H9 (cell line): ENCODE measurements around the gene UBFD1. TPM values are rescaled to one million over a fixed set of nuclear protein-coding genes. Genes with fewer than 3 reads are reported as not detected.

Experiments used
- DNase-seq: peaks from one replicate; pipeline ENCODE4 v3.0.0-alpha.2; 2017
- H2AFZ ChIP-seq: one replicate; pipeline ENCODE4 v1.6.1; 2013; ENCODE audit warnings: mild to moderate bottlenecking, low read length, control low read depth, moderate library complexity
- H2AK5ac ChIP-seq: 2 replicates; pipeline ENCODE4 v1.6.1; 2013; ENCODE audit warnings: low read length, control low read depth, mixed read lengths; ENCODE audit not compliant: insufficient read length
- H2BK120ac ChIP-seq: one replicate; pipeline ENCODE4 v1.6.1; 2013; ENCODE audit warnings: low read depth, mild to moderate bottlenecking, low read length, control low read depth, inconsistent platforms; ENCODE audit not compliant: poor library complexity, severe bottlenecking
- H2BK12ac ChIP-seq: 2 replicates; pipeline ENCODE4 v1.6.1; 2013; ENCODE audit warnings: low read length, control low read depth, mixed read lengths, low read depth; ENCODE audit not compliant: insufficient read length
- H2BK15ac ChIP-seq: 2 replicates; pipeline ENCODE4 v1.6.1; 2013; ENCODE audit warnings: low read depth, low read length, control low read depth
- H2BK20ac ChIP-seq: one replicate; pipeline ENCODE4 v1.6.1; 2013; ENCODE audit warnings: low read depth, mild to moderate bottlenecking, low read length, control low read depth, inconsistent platforms; ENCODE audit not compliant: poor library complexity, severe bottlenecking
- H2BK5ac ChIP-seq: 2 replicates; pipeline ENCODE4 v1.6.1; 2013; ENCODE audit warnings: low read length, control low read depth, mixed read lengths; ENCODE audit not compliant: insufficient read length
- H3K14ac ChIP-seq: 2 replicates; pipeline ENCODE4 v1.6.1; 2013; ENCODE audit warnings: low read length, control low read depth; ENCODE audit not compliant: insufficient read depth
- H3K18ac ChIP-seq: 2 replicates; pipeline ENCODE4 v1.6.1; 2013; ENCODE audit warnings: low read depth, mild to moderate bottlenecking, mixed read lengths, low read length, control low read depth; ENCODE audit not compliant: insufficient read length
- H3K23ac ChIP-seq: 2 replicates; pipeline ENCODE4 v1.6.1; 2013; ENCODE audit warnings: low read length, control low read depth, mixed read lengths, low read depth; ENCODE audit not compliant: insufficient read length
- H3K23me2 ChIP-seq: 2 replicates; pipeline ENCODE4 v1.6.1; 2013; ENCODE audit warnings: low read depth, mild to moderate bottlenecking, mixed read lengths, low read length, control low read depth; ENCODE audit not compliant: insufficient read length, poor library complexity, severe bottlenecking
- H3K27ac ChIP-seq: 2 replicates; pipeline ENCODE4 v1.5.1; 2013; ENCODE audit warnings: low read length, control low read depth, mixed read lengths, low read depth; ENCODE audit not compliant: insufficient read length
- H3K27me3 ChIP-seq: 2 replicates; pipeline ENCODE4 v1.6.1; 2013; ENCODE audit warnings: low read length, control low read depth, inconsistent platforms; ENCODE audit not compliant: insufficient read depth
- H3K4ac ChIP-seq: 2 replicates; pipeline ENCODE4 v1.6.1; 2013; ENCODE audit warnings: low read depth, mild to moderate bottlenecking, control low read depth, inconsistent platforms, low read length, moderate library complexity
- H3K4me1 ChIP-seq: 2 replicates; pipeline ENCODE4 v1.6.1; 2013; ENCODE audit warnings: low read length, control low read depth, inconsistent platforms; ENCODE audit not compliant: insufficient read depth
- H3K4me2 ChIP-seq: 2 replicates; pipeline ENCODE4 v1.6.1; 2013; ENCODE audit warnings: low read length, control low read depth, mixed read lengths; ENCODE audit not compliant: insufficient read length, insufficient read depth
- H3K56ac ChIP-seq: 2 replicates; pipeline ENCODE4 v1.6.1; 2013; ENCODE audit warnings: low read depth, mild to moderate bottlenecking, mixed read lengths, low read length, control low read depth; ENCODE audit not compliant: insufficient read length
- H3K79me1 ChIP-seq: 2 replicates; pipeline ENCODE4 v1.6.1; 2013; ENCODE audit warnings: low read depth, mild to moderate bottlenecking, moderate library complexity, low read length, control low read depth, inconsistent platforms; ENCODE audit not compliant: insufficient read depth, poor library complexity, severe bottlenecking
- H3K79me2 ChIP-seq: 2 replicates; pipeline ENCODE4 v1.6.1; 2013; ENCODE audit warnings: low read length, control low read depth, inconsistent platforms; ENCODE audit not compliant: insufficient read depth
- H3K9ac ChIP-seq: 2 replicates; pipeline ENCODE4 v1.6.1; 2013; ENCODE audit warnings: low read length, control low read depth, mixed read lengths; ENCODE audit not compliant: insufficient read length; ENCODE audit errors: extremely low read depth
- H3K9me3 ChIP-seq: one replicate; pipeline ENCODE4 v1.6.1; 2013; ENCODE audit warnings: low read depth, low read length, inconsistent platforms; ENCODE audit not compliant: control insufficient read depth
- H3T11ph ChIP-seq: one replicate; pipeline ENCODE4 v1.6.1; 2013; ENCODE audit warnings: mild to moderate bottlenecking, low read length, control low read depth, inconsistent platforms
- H4K20me1 ChIP-seq: one replicate; pipeline ENCODE4 v1.6.1; 2013; ENCODE audit not compliant: control insufficient read depth, insufficient read length, insufficient read depth
- H4K5ac ChIP-seq: 2 replicates; pipeline ENCODE4 v1.6.1; 2013; ENCODE audit warnings: low read depth, mild to moderate bottlenecking, mixed read lengths, low read length, control low read depth; ENCODE audit not compliant: insufficient read length
- H4K8ac ChIP-seq: replicated peaks from 2 replicates; pipeline ENCODE4 v1.6.1; 2013; ENCODE audit warnings: low read length, control low read depth, mixed read lengths, low read depth; ENCODE audit not compliant: insufficient read length
- H4K91ac ChIP-seq: 2 replicates; pipeline ENCODE4 v1.6.1; 2013; ENCODE audit warnings: low read depth, mild to moderate bottlenecking, moderate library complexity, mixed read lengths, low read length, control low read depth; ENCODE audit not compliant: insufficient read length
- H3K27ac Mint-ChIP-seq, 3 experiments: 2 replicates in 2 of 3; 3 replicates in 1 of 3; pipeline ENCODE4 v1.8.0; 2020 to 2021; ENCODE audit warnings: mixed read lengths in 3 of 3, mild to moderate bottlenecking in 1 of 3, moderate library complexity in 1 of 3
- H3K27me3 Mint-ChIP-seq: 2 replicates; pipeline ENCODE4 v1.8.0; 2021; ENCODE audit warnings: low read depth, mild to moderate bottlenecking, moderate library complexity, mixed read lengths
- H3K36me3 Mint-ChIP-seq, 3 experiments: 2 replicates in 2 of 3; 3 replicates in 1 of 3; pipeline ENCODE4 v1.8.0; 2020 to 2021; ENCODE audit warnings: low read depth in 3 of 3, mixed read lengths in 3 of 3; ENCODE audit not compliant: insufficient read depth in 1 of 3
- H3K4me1 Mint-ChIP-seq, 2 experiments: 2 replicates each; pipeline ENCODE4 v1.8.0; 2020; ENCODE audit warnings: mixed read lengths in 2 of 2
- H3K4me3 Mint-ChIP-seq, 2 experiments: 2 replicates in 1 of 2; 3 replicates in 1 of 2; pipeline ENCODE4 v1.8.0; 2020 to 2021; ENCODE audit warnings: mild to moderate bottlenecking in 2 of 2, mixed read lengths in 2 of 2, moderate library complexity in 1 of 2
- H3K9me3 Mint-ChIP-seq, 2 experiments: 2 replicates in 1 of 2; 3 replicates in 1 of 2; pipeline ENCODE4 v1.8.0; 2020; ENCODE audit warnings: mild to moderate bottlenecking in 2 of 2, mixed read lengths in 2 of 2, moderate library complexity in 1 of 2
- WGBS: extraction: QIAGEN DNeasy Blood & Tissue Kit; methylation state at CpG from one replicate; pipeline ENCODE4 v1.1.7; 2013; ENCODE audit warnings: missing lambda C conversion rate, low lambda C conversion rate, mixed read lengths; ENCODE audit not compliant: insufficient read length; ENCODE audit errors: extremely low coverage; 5-methylcytosine and 5-hydroxymethylcytosine counted together
- total RNA-seq: library from RNA; stranded (reverse); gene quantifications from 2 replicates; pipeline ENCODE4 v1.2.1, GENCODE V29; 2021
- TF ChIP-seq, protein P1 (sequence below): fragments of 200-600 bp; sonication (generic); conservative IDR thresholded peaks from 3 replicates; pipeline ENCODE4 v1.8.0; 2021; ENCODE audit warnings: antibody characterized with exemption, mild to moderate bottlenecking

The UBFD1 gene
- total RNA-seq, 1 experiment from 2014 or later = 107 TPM

DNA sequence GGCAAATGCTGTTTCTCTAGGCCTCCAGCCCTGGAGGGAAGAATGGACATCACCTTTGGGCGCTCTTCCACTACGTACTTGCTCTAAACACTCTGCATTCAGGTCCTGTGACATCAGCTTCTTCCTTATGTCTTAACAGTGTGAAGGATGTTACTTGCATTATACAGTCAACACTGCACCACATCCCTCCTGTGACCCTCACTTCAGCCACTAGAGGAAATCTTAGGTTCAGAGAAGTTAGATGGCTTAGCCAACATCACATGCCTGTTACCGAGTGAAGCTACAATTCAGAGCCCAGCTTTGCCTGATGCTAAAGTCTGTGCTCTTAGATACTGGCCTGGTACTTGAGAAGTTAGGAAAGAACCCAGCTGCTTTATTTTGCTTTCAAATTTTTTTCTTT lies 18.3 kb downstream of the UBFD1 start:
- Histone ChIP-seq H4K8ac (no peak overlapping the region), H3K18ac (no peak overlapping the region), H2BK5ac (no peak overlapping the region), H3K79me1 (no peaks in the 10 kb centered on the region), H3K4me1 (no peaks in the 10 kb centered on the region), H3T11ph (no peak overlapping the region), H3K9ac (no peak overlapping the region), H2BK12ac (no peak overlapping the region), H2AFZ (no peak overlapping the region), H2BK20ac (no peak overlapping the region), H3K23me2 (no peaks in the 10 kb centered on the region), H3K27ac (no peak overlapping the region), H4K5ac (no peak overlapping the region), H3K4me2 (no peak overlapping the region), H2BK15ac (no peak overlapping the region), H3K56ac (no peak overlapping the region), H2BK120ac (no peak overlapping the region), H3K79me2 (no peaks in the 10 kb centered on the region), H3K14ac (no peak overlapping the region), H3K9me3 (no peaks in the 10 kb centered on the region), H3K23ac (no peak overlapping the region), H3K27me3 (no peaks in the 10 kb centered on the region), H4K91ac (no peak overlapping the region), H4K20me1 (no peaks in the 10 kb centered on the region), H3K4ac (no peak overlapping the region), H2AK5ac (no peak overlapping the region)
- no peak overlapping the region for H3K4me3 Mint-ChIP-seq
- H3K27ac Mint-ChIP-seq = peak overlapping the region in 1 of 3 experiments; percentile 44; a peak in 1 of 7 replicates
- no peaks in the 10 kb centered on the region for H3K4me1 Mint-ChIP-seq
- H3K27me3 Mint-ChIP-seq = no peaks in the 10 kb centered on the region; the same call in 1 of the 2 replicates
- no peak for DNase-seq
- H3K9me3 Mint-ChIP-seq = no peaks in the 10 kb centered on the region
- peaks cover 4 to 62% (median 51%) of the 10 kb centered on the region in 3 experiments; a peak in 5 of 7 replicates for H3K36me3 Mint-ChIP-seq
- TF ChIP-seq, protein P1, sequence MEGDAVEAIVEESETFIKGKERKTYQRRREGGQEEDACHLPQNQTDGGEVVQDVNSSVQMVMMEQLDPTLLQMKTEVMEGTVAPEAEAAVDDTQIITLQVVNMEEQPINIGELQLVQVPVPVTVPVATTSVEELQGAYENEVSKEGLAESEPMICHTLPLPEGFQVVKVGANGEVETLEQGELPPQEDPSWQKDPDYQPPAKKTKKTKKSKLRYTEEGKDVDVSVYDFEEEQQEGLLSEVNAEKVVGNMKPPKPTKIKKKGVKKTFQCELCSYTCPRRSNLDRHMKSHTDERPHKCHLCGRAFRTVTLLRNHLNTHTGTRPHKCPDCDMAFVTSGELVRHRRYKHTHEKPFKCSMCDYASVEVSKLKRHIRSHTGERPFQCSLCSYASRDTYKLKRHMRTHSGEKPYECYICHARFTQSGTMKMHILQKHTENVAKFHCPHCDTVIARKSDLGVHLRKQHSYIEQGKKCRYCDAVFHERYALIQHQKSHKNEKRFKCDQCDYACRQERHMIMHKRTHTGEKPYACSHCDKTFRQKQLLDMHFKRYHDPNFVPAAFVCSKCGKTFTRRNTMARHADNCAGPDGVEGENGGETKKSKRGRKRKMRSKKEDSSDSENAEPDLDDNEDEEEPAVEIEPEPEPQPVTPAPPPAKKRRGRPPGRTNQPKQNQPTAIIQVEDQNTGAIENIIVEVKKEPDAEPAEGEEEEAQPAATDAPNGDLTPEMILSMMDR = no peak
- WGBS = no CpG with 5 or more reads among the region's 3 CpGs
